ENCODE data around the gene FAF2.

DNA sequence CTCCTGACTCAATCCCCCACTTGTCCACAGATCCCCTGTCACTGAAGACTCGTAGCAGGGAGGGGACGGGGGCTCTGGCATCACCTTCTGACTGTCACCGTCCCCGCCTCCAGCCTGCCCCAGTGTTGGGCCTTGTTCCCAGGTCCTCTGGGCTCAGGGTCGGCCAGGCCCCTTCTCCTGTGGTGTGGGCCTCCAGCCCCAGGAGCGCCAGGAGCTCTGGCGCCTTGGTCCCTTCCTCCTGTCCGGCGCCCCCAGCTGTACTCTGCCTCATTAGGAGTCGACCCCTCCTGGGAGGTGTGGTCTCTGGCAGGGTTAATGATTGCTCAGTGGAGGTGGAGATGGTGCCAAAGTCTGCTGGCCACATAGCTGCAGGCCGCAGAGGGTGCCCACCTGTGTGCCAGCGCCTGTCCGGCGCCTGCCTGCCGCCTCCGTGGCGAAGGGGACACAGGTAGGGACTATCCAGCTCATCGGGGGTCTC, 100.8 kb downstream of the FAF2 start, which contains the start of gene CDHR2:
- TF ChIP-seq, protein P1, sequence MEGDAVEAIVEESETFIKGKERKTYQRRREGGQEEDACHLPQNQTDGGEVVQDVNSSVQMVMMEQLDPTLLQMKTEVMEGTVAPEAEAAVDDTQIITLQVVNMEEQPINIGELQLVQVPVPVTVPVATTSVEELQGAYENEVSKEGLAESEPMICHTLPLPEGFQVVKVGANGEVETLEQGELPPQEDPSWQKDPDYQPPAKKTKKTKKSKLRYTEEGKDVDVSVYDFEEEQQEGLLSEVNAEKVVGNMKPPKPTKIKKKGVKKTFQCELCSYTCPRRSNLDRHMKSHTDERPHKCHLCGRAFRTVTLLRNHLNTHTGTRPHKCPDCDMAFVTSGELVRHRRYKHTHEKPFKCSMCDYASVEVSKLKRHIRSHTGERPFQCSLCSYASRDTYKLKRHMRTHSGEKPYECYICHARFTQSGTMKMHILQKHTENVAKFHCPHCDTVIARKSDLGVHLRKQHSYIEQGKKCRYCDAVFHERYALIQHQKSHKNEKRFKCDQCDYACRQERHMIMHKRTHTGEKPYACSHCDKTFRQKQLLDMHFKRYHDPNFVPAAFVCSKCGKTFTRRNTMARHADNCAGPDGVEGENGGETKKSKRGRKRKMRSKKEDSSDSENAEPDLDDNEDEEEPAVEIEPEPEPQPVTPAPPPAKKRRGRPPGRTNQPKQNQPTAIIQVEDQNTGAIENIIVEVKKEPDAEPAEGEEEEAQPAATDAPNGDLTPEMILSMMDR (IDR thresholded peaks at IDR 0.05): no peak
- TF ChIP-seq EZH2phosphoT487 (IDR thresholded peaks at IDR 0.05) (no peak), EZH2 (IDR thresholded peaks at IDR 0.05) (no peak)

All from neural progenitor cell (in vitro differentiated cells).